ENCODE data around the gene FILIP1L.

The FILIP1L gene

GRCh38 chr3:99825004-99825640 is 289.2 kb downstream of the FILIP1L start:
- DNase-seq: peak; percentile 55

- no peak for DNase-seq
Measured at GRCh38 chr3:99823723-99824711, 290.3 kb downstream of the FILIP1L start.

DNA sequence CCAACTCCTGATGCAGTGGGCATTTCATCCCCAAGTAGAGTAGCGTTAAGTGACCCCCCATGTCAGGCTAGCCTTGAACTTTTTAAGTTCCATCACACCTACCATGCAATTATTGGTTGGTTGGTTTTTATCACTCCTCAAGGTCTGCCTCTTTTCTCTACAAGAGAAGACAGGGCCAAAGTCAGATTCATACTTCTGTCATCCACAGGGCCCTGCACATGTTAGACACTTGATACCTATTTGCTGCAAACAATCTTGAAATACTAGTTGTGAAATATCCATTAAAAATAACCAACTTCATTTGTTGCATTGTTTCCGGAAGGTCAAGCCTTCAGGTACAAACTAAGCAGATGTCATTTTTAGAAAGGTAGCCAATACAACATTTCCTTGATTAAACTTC is 295.5 kb downstream of the FILIP1L start:
- no peak for DNase-seq

- peak; percentile 94 for DNase-seq
Measured at GRCh38 chr3:99817437-99818240, 296.7 kb downstream of the FILIP1L start, which contains the start of gene CMSS1. Gene CMSS1, plus strand, starts transcription at chr3:99817862.

- DNase-seq: peak; percentile 9
Measured at GRCh38 chr3:99817047-99817436, 297.3 kb downstream of the FILIP1L start.

GRCh38 chr3:99810403-99810802 is 303.9 kb downstream of the FILIP1L start:
- no peak for DNase-seq

GRCh38 chr3:99809565-99809964 is 304.7 kb downstream of the FILIP1L start:
- no peak for DNase-seq

GRCh38 chr3:99808163-99808794 is 306.0 kb downstream of the FILIP1L start:
- peak; percentile 44 for DNase-seq

DNA sequence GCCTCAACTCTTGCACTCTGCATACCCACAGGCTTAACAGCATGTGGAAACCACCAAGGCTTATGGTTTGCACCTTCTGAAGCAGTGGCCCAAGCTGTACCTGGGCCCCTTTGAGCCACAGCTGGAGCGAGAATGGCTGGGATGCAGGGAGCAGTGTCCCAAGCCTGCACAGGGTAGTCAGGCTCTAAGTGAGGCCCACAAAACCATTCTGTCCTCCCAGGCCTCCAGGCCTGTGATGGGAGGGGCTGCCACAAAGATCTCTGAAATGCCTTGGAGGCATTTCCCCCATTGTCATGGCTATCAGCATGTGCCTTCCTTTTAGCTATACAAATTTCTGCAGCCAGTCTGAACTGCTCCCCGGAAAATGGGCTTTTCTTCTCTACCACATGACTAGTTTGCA is 309.1 kb downstream of the FILIP1L start:
- DNase-seq: no peak

DNA sequence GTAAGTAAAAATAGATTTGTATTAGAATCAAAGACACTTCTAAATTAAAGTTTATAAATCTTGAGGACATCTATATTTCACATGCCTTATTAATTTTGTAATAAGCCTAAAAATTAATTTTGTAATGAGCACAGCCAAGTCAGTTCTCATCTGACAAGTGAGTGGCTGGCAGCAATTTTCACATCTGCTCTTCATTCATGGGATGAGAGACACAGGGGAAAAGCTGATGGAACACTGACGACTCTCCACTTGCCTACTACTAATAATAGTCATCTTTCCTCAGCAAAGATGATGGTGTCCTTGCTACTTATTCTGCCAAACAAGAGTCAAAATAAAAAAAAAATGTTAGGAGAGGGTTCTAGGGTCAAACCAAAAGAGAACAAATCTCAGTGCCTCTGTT is 311.0 kb downstream of the FILIP1L start:
- DNase-seq: no peak

DNA sequence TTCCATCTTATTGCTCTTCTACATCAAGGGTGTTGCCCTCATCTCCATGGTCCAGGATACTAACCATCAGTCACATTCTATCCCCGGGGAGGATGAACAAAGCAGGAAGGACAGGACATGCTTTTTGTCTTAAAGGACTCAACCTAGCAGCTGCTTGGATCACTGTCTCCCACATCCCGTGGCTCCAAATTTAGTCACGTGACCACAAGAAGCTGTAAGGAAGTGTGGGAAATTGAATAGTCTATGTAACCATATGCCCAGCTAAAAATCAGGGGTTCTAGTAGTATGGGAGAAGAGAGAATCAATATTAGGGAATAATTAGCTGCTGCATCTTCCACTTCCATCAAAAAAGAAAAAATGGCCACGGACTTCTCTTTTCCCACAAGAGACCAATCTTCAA is 314.9 kb downstream of the FILIP1L start:
- no peak for DNase-seq

- no peak for DNase-seq
Measured at GRCh38 chr3:99795573-99795972, 318.7 kb downstream of the FILIP1L start.

- DNase-seq: no peak
Measured at GRCh38 chr3:99794485-99794884, 319.8 kb downstream of the FILIP1L start.

DNA sequence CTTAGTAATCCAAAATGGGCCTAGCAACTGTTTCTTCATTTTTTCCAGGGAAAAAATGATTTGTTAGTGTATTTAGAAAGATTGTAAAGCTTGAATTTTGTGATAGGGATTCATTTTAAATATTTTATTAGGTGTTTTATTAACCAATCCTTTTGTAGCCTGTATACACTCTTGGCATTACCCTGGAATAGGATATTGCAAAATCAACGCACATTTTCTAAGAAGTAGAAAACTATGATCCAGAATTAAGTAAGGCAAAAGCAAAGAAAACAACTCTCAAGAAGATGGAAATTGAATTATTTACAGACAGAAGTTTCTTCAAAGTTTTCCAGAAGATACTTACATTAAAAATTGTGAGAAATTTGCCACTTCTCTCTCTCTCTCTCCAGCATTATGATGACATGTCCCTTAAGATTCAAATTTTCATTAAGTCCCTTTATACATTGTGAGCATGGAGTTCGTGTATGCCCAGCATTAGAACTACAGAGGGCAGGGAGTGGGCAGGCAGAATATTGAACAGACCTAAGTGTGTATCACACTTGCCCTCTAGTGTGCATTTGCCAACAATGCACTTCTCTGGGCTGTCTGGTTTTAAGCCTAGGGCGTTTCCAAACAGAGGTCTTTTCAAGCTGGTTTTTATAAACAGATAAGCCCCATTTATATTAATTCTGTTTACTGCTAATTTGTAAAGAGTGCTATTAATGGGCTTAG is 325.1 kb downstream of the FILIP1L start:
- peak; percentile 28 for DNase-seq

Data from activated CD4-positive, alpha-beta T cell treated with anti-CD3 and anti-CD28 coated beads, Interleukin-10, Interleukin-2, amounts not matched to agents 100 ng/mL and 50 ng/mL, durations not matched to agents 16 hours and 8 hours (primary cell).